Measurements from ENCODE around the gene MRNIP. TPM values are rescaled to one million over a fixed set of nuclear protein-coding genes. Genes with fewer than 3 reads are reported as not detected.

Gene MRNIP
- polyA plus RNA-seq, 1 donor (not counting 4 experiments of a cell fraction or from before 2014, with no cell fraction given), result 14.9 TPM

DNA sequence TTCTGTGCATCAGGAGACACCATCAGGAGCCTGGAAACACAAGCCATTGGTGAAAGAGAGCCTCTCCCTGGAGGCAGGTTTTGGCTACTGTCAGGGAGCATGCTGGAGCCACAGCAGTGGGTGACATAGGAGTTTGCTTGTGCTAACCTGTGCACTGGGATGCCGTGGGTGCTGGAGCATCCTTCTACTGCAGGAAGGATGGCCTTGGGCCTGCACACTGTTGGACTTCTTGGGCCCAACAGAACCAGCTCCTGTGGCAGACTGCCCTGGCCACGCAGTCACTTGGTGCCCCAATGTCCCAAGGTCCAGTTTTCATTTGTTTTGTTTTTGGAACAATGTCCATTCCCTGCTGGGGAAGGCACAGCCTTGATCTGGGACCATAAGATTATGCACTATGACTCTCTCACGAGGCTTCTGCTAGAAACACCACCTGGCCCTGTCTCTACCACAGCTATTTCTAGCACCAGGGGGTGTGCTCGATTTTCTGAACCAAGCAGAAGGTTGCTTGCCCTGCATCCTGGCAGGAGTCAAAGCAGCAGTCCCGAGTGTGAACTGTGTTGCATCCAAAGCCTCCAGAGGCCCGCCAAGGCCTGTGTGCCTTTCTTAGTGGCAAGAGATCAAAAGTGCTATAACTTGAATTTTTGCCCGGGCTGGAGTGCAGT lies 70.3 kb downstream of the MRNIP start:
- no peaks in the 10 kb centered on the region for H3K9me3 ChIP-seq (ENCODE audit: control insufficient read depth, low read depth, low read length)
- no peaks in the 10 kb centered on the region for H3K27me3 ChIP-seq (ENCODE audit: control insufficient read depth, extremely low read depth, insufficient read depth, low read length)
- no peak for TF ChIP-seq EZH2 (IDR thresholded peaks at IDR 0.05; ENCODE audit: low read length)
- no peak overlapping the region for H3K4me3 ChIP-seq (ENCODE audit: control insufficient read depth in 2 of 3, extremely low read depth in 1 of 3, insufficient read depth in 2 of 3, low read depth in 1 of 3, low read length in 3 of 3)
- dilution Hi-C loops (cut with MboI; ENCODE audit: extremely low pct_ligation_motif_present, low sequenced_read_pairs), result no loop called here
- no peaks in the 10 kb centered on the region for H3K79me2 ChIP-seq (ENCODE audit: control insufficient read depth, insufficient read depth, low read length)
- H3K36me3 ChIP-seq (ENCODE audit: control insufficient read depth in 2 of 2, extremely low read depth in 1 of 2, insufficient read depth in 2 of 2, low read length in 2 of 2), result no peaks in the 10 kb centered on the region
- DNase-seq (ENCODE audit: low read depth, low spot score) (no peak), FAIRE-seq (no peak)
- H3K4me2 ChIP-seq (ENCODE audit: control insufficient read depth, extremely low read depth, insufficient read depth, low read depth, low read length), result no peak overlapping the region
- no peaks in the 10 kb centered on the region for H3K9me1 ChIP-seq (ENCODE audit: control insufficient read depth, extremely low read depth, insufficient read depth, low read length)
- H4K20me1 ChIP-seq (ENCODE audit: control insufficient read depth, extremely low read depth, insufficient read depth, low read length), result no peaks in the 10 kb centered on the region
- no peaks in the 10 kb centered on the region for H3K4me1 ChIP-seq (ENCODE audit: control insufficient read depth, extremely low read depth, insufficient read depth, low read length)
- H3K9ac ChIP-seq (ENCODE audit: control insufficient read depth, extremely low read depth, insufficient read depth, low read length), result no peak overlapping the region
- H3K27ac ChIP-seq (ENCODE audit: control insufficient read depth, insufficient read depth, low read length), result no peak overlapping the region
- H2AFZ ChIP-seq (ENCODE audit: control insufficient read depth, low read length), result no peak overlapping the region

Small RNAs within 50 kb of the gene (small RNA-seq; reads per million reads assigned to genes)
- gene MIR1229 (ENCODE audit: insufficient read length in 3 of 3, low read depth in 3 of 3, low replicate concordance in 1 of 3), result 0.07 to 1.0 (median 0.25) reads per million in 3 experiments
- 0 reads per million in 3 experiments for gene RF00019 (ENCODE audit: insufficient read length in 3 of 3, low read depth in 3 of 3, low replicate concordance in 1 of 3)

Other genes starting within 250 kb of the MRNIP start
- gene HNRNPH1, start 235.1 kb downstream of the MRNIP start, polyA plus RNA-seq, result 201 to 431 TPM (median 222 TPM) in 3 replicates
- not detected in 3 replicates for gene CBY3, start 177.8 kb downstream of the MRNIP start, polyA plus RNA-seq
- 338 to 720 TPM (median 579 TPM) in 3 replicates for gene CANX, start 159.8 kb downstream of the MRNIP start, polyA plus RNA-seq
- gene MAML1, start 126.0 kb downstream of the MRNIP start, polyA plus RNA-seq, result 3.2 to 6.0 TPM (median 4.9 TPM) in 3 replicates
- 0.30 TPM in 1 of 3 replicates, not detected in the others for gene LTC4S, start 64.8 kb downstream of the MRNIP start, polyA plus RNA-seq
- gene MGAT4B, start 52.0 kb downstream of the MRNIP start, polyA plus RNA-seq, result 69.8 to 173 TPM (median 89.1 TPM) in 3 replicates
- gene SQSTM1, start 37.9 kb downstream of the MRNIP start, polyA plus RNA-seq, result 75.7 to 170 TPM (median 116 TPM) in 3 replicates
- 51.4 to 69.2 TPM (median 61.0 TPM) in 3 replicates for gene TBC1D9B, start 49.1 kb upstream of the MRNIP start, polyA plus RNA-seq
- gene RNF130, start 212.9 kb upstream of the MRNIP start, polyA plus RNA-seq, result 15.1 to 20.0 TPM (median 17.5 TPM) in 3 replicates